ENCODE measurements around the gene FBLN2. TPM values are rescaled to one million over a fixed set of nuclear protein-coding genes. Genes with fewer than 3 reads are reported as not detected.

Gene FBLN2
- total RNA-seq, 1 donor from 2014 or later: 413 TPM

DNA sequence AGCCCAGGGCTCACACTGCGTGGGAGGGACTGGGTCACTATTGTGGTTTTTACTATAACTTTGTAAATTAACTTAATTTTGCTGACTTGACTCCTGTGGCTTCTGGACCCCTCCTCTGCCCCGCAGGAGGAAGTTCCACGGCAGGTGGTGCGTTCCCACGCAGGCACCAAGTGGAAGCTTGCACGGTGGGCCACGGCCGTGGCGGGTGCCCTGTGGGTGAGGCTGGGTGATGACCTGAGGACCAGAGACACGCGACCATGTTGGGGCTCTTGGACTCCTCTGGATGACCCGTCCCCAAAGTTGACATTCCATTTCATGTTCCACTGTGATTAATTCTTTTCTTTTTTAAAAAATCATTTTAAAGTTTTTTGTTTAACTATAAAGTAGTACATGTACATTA is 89.0 kb downstream of the FBLN2 start:
- Mint-ChIP-seq H3K36me3 (ENCODE audit: low read depth) (peaks cover 11% of the 10 kb centered on the region), H3K27me3 (ENCODE audit: low read depth) (no peaks in the 10 kb centered on the region), H3K4me3 (ENCODE audit: unreplicated experiment) (no peak overlapping the region), H3K27ac (ENCODE audit: unreplicated experiment) (no peak overlapping the region), H3K9me3 (ENCODE audit: low read depth) (no peaks in the 10 kb centered on the region), H3K4me1 (ENCODE audit: low read depth) (no peaks in the 10 kb centered on the region)
- DNase-seq (ENCODE audit: low spot score): no peak
- no peak for TF ChIP-seq CTCF (IDR thresholded peaks at IDR 0.05)

GRCh38 chr3:13638927-13639326 is 90.0 kb downstream of the FBLN2 start:
- Mint-ChIP-seq H3K9me3 (ENCODE audit: low read depth) (no peaks in the 10 kb centered on the region), H3K4me1 (ENCODE audit: low read depth) (no peaks in the 10 kb centered on the region), H3K4me3 (ENCODE audit: unreplicated experiment) (no peak overlapping the region), H3K36me3 (ENCODE audit: low read depth) (peaks cover 6% of the 10 kb centered on the region), H3K27ac (ENCODE audit: unreplicated experiment) (no peak overlapping the region), H3K27me3 (ENCODE audit: low read depth) (no peaks in the 10 kb centered on the region)
- TF ChIP-seq CTCF (IDR thresholded peaks at IDR 0.05): no peak
- no peak for DNase-seq (ENCODE audit: low spot score)

DNA sequence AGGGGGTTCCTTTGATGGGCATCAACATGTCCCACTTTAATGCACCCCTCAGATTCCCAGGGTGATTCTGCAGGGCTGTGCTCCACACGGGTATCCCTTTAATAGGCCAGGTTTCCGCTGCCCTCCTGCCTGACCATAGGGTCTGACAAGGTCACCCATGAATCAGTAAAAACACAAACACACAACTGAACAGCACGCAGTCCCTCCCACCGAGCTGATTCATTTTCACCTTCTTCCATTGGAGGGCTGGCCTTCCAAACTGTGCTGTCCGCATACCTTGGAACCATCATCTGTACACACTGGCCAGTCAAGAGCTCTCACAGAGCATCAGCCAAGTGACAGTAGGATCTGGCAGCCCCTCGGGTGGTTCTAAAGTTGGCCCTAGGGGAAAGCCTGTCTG is 93.7 kb downstream of the FBLN2 start:
- Mint-ChIP-seq H3K9me3 (ENCODE audit: low read depth) (no peaks in the 10 kb centered on the region), H3K4me3 (ENCODE audit: unreplicated experiment) (no peak overlapping the region), H3K36me3 (ENCODE audit: low read depth) (peaks cover 6% of the 10 kb centered on the region), H3K4me1 (ENCODE audit: low read depth) (peaks cover 11% of the 10 kb centered on the region), H3K27me3 (ENCODE audit: low read depth) (no peaks in the 10 kb centered on the region), H3K27ac (ENCODE audit: unreplicated experiment) (no peak overlapping the region)
- TF ChIP-seq CTCF (IDR thresholded peaks at IDR 0.05): no peak
- DNase-seq (ENCODE audit: low spot score): no peak

GRCh38 chr3:13644341-13645117 is 95.6 kb downstream of the FBLN2 start:
- DNase-seq (ENCODE audit: low spot score): no peak
- Mint-ChIP-seq H3K27ac (ENCODE audit: unreplicated experiment) (no peak overlapping the region), H3K27me3 (ENCODE audit: low read depth) (no peaks in the 10 kb centered on the region), H3K4me3 (ENCODE audit: unreplicated experiment) (no peak overlapping the region), H3K36me3 (ENCODE audit: low read depth) (peaks cover 1% of the 10 kb centered on the region), H3K9me3 (ENCODE audit: low read depth) (no peaks in the 10 kb centered on the region), H3K4me1 (ENCODE audit: low read depth) (peaks cover 20% of the 10 kb centered on the region)
- TF ChIP-seq CTCF (IDR thresholded peaks at IDR 0.05): no peak

GRCh38 chr3:13645801-13646637 is 97.1 kb downstream of the FBLN2 start:
- Mint-ChIP-seq H3K4me1 (ENCODE audit: low read depth) (peaks cover 26% of the 10 kb centered on the region), H3K4me3 (ENCODE audit: unreplicated experiment) (no peak overlapping the region), H3K9me3 (ENCODE audit: low read depth) (no peaks in the 10 kb centered on the region), H3K27ac (ENCODE audit: unreplicated experiment) (no peak overlapping the region), H3K36me3 (ENCODE audit: low read depth) (no peaks in the 10 kb centered on the region), H3K27me3 (ENCODE audit: low read depth) (no peaks in the 10 kb centered on the region)
- no peak for TF ChIP-seq CTCF (IDR thresholded peaks at IDR 0.05)
- DNase-seq (ENCODE audit: low spot score): no peak
